B cell (primary cell): ENCODE measurements around the gene CBX2.

Experiments used
- CTCF ChIP-seq: fragments of 200-600 bp; IDR thresholded peaks from one replicate; pipeline ENCODE4 v1.8.0; 2022; ENCODE audit warnings: antibody characterized with exemption, mild to moderate bottlenecking
- EZH2 ChIP-seq: IDR thresholded peaks from 2 replicates; pipeline ENCODE4 v1.6.1; 2012; ENCODE audit warnings: borderline replicate concordance, low read depth, mild to moderate bottlenecking, moderate library complexity, low read length; ENCODE audit not compliant: insufficient read depth, poor library complexity, severe bottlenecking

DNA sequence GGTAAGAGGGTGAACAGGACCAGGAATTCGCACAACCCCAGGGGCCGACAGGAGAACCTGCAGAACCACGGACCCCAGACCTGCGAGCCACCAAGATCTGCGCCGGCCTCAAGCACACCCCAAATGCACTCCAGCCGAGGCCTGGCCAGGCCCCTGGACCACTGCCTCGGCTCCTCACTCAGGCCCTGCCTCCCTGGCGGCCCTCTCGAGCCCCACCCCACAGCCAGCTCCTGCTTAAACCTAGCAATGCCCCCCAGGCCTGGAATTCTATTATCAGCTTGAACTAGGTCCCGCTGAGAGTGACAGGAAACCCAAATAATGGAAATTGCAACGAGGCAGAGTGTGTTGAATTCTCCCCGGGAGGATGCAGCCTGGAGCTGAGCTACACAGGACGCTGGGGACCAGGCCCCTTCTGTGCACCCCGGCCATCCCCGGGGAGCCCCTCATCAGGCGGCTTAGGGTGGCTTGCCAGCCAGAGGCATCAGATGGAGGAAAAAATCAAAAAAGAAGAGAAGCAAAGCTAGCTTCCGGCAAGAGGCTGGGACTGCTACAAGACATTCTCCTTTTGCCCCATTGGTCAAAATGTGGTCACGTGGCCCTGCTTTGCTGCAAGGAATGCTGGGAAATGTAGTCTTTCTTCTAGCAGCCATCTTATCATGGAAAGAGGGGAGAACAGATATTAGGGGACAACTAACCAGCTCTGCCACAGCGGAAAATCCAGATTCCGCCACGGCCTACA, 49.6 kb upstream of the CBX2 start:
- TF ChIP-seq CTCF (no peak), EZH2 (no peak)
